ENCODE measurements around the gene SCNN1G.

DNA sequence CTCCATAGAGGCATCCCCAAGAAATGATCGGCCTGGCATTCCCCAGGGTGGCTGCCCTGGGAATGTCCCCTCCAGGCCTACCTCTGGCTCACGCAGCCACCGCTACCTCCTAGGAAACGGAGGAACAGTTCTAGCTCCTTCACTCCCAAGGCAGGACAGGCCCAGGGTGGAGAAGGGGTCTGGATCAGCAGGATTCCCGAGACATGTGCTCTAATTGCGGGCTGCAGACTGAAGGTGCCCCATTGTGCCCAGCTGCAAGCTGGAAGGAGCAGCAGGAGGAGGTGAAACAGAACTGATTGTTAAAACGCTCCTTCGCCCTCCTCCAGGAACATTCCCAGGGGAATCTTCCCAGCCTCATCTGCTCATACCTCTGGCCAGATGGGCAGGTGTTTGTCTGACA, 40.8 kb downstream of the SCNN1G start:
- TF ChIP-seq, protein P1, sequence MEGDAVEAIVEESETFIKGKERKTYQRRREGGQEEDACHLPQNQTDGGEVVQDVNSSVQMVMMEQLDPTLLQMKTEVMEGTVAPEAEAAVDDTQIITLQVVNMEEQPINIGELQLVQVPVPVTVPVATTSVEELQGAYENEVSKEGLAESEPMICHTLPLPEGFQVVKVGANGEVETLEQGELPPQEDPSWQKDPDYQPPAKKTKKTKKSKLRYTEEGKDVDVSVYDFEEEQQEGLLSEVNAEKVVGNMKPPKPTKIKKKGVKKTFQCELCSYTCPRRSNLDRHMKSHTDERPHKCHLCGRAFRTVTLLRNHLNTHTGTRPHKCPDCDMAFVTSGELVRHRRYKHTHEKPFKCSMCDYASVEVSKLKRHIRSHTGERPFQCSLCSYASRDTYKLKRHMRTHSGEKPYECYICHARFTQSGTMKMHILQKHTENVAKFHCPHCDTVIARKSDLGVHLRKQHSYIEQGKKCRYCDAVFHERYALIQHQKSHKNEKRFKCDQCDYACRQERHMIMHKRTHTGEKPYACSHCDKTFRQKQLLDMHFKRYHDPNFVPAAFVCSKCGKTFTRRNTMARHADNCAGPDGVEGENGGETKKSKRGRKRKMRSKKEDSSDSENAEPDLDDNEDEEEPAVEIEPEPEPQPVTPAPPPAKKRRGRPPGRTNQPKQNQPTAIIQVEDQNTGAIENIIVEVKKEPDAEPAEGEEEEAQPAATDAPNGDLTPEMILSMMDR (IDR thresholded peaks at IDR 0.05), result no peak
- TF ChIP-seq POLR2A (IDR thresholded peaks at IDR 0.05), result no peak

Measured in lower leg skin (tissue), 3 donors.